ENCODE measurements around the gene CLDN5.
A peak's percentile ranks its signal among the peaks of the same experiment; 100 is the strongest.

The CLDN5 gene

DNA sequence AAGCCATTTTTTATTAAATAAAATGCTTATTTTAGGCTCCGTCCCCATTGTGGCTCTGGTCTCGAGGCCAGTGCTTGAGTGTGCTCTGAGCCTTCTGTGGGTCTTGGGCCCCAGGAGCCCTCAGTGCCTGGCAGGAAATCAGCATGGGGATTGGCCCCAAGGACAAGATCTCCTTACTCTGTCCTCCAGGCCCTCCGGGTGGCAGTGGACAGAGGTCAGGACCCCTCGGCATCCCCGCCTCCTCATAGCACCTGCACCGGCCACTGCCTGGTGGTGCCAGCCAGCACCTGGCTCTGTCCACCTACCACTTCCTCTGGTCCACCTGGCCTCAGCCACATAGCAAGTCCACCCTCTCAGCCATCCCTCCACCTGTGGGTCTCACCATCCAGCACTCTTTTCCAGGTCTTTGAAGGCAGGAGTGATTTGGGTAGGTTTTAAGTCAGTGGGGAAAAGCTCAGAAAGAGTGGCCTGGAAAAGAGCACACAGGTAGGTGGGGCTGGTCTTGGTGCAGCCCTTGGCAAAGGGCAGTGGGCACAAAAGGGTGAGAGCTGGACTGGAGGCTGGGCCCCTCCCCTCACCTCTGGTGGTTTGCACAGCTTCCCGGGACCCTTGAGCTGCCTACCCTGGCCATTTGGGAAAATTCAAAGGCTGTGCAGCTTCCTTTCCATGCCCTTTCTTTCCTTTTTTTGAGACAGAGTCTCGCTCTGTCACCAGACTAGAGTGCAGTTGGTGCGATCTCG, 3.5 kb downstream of the CLDN5 start:
- DNase-seq, result no peak

DNA sequence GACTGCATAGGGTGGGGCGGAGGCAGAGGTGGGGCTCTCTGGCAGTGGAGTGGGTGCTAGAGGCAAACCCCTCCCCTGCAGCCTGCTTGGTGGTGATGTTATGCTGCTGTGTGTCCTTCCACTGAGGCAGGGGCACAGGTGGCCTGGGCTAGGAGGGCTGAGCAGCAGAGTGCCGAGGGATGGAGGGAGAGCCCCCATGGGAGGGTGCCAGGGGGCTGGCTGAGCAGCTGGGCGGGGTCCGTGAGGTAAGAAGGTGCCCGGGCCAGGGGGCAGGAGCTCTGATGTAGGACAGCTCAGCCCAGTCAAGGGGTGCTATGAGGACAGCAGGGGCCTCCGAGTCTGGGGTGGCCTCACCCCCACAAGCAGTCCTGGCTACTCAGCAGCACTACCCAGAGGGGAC, 4.2 kb downstream of the CLDN5 start:
- no peak for DNase-seq

- DNase-seq, result no peak
These were observed 4.9 kb downstream of the CLDN5 start for GRCh38 chr22:19519041-19519926.

DNA sequence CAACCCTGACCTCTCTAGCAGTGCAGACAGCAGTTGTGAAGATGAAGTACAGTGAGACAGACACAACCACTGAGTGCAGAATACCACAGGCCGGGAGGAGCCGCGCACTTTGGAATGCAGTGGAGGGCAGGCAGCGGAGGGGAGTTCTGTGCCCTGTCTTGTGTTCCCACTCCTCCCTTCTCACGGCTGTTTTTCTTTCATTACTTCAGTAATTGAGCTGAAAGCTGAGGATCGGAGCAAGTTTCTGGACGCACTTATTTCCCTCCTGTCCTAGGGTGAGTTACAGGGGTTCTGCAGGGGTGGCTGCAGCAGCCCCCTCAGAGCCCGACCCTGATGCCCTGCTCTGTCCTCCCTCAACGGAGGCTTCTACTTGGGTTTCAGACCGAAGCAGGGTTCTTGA, 5.6 kb downstream of the CLDN5 start:
- DNase-seq, result no peak

GRCh38 chr22:19517919-19518611, 6.1 kb downstream of the CLDN5 start:
- no peak for DNase-seq

GRCh38 chr22:19517171-19517500, 7.1 kb downstream of the CLDN5 start:
- no peak for DNase-seq

- DNase-seq, result no peak
These were observed 7.6 kb downstream of the CLDN5 start for GRCh38 chr22:19516378-19517170.

DNA sequence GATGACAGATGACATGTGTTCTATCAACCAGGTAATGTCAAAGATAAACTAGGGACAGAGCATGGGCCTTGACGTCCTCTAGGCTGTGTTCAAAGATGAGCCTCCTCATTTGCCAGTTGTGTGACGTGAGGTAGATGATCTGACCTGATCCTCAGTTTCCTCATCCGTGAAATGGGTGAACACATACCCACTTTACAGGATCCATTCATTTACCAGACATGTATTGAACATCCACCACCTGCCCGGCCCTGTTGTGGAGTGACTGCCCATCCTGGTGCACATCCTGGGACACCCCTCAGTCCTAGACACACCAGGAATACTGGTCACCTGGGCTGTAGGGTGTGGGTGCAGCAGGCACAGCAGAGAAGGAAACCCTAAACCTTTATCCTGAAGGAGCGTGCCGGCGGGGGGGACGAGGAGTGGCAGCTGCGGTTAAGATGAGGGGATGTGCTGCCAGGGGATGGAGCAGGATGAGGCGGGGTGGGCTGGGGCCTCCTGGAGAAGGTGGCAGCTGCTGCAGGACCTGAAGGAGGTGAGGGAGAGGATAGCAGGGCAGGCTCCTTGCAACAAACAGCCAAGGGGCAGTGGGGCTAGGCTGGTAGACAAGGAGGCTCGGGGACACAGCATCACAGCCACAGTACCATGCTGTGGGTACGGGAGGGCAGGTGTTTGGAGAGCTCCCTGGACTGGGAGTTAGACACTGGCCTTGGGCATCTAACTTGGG, 8.4 kb downstream of the CLDN5 start:
- DNase-seq, result no peak

DNA sequence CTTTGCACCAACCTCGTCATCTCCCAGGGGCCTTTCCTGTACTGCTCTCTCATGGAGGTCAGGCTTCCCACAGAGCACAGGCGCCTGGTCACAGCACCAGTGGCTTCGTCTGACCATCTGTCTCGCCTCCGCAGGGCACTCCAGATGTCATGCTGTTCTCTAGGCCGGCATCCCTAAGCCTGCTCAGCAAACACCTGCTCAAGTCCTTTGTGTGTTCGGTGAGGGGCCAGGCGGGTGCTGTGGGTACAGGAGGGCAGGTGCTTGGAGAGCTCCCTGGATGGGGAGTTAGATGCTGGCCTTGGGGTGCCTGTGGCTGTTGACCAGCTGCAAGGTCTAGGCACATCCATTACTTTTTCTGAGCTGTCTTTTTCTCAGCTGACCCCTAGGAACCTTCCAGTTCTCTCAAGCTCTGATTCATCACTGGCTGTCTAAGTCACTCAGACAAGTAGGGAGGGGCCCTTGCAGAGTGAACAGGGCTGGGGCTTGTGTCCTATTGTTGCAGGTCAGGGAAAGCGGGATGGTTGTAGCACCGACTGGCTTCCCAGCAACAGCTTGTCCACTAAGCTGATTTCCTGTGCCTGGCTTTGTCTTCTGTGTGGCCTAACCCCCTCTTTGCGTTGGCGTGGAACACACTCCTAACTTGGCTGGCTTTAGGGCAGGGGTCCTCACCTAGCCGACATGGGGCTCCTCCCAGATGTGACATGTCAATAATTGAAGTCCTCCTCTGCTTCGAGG, 9.2 kb downstream of the CLDN5 start:
- peak; percentile 72 for DNase-seq

- DNase-seq, result no peak
These were observed 10.4 kb downstream of the CLDN5 start for GRCh38 chr22:19513823-19514222.

DNA sequence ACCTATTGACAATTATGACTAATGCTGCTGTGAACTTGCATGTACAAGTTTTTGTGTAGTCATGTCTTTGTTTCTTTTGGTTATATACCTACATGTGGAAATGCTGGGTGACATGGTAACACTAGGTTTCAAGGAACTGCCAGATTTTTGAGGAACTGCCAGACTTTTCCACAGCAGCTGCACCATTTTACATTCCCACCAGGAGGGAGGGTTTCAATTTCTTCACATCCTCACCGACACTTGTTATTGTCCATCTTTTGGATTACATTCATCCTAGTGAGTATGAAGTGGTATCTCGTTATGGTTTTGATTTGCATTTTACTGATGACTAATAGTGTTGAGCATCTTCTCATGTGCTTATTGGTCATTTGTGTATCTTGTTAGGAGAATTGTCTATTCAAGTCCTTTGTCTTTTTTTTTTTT, 13.3 kb downstream of the CLDN5 start:
- no peak for DNase-seq

- DNase-seq, result no peak
These were observed 14.3 kb downstream of the CLDN5 start for GRCh38 chr22:19509923-19510322.

- DNase-seq, result no peak
These were observed 15.0 kb downstream of the CLDN5 start for GRCh38 chr22:19509191-19509590.

DNA sequence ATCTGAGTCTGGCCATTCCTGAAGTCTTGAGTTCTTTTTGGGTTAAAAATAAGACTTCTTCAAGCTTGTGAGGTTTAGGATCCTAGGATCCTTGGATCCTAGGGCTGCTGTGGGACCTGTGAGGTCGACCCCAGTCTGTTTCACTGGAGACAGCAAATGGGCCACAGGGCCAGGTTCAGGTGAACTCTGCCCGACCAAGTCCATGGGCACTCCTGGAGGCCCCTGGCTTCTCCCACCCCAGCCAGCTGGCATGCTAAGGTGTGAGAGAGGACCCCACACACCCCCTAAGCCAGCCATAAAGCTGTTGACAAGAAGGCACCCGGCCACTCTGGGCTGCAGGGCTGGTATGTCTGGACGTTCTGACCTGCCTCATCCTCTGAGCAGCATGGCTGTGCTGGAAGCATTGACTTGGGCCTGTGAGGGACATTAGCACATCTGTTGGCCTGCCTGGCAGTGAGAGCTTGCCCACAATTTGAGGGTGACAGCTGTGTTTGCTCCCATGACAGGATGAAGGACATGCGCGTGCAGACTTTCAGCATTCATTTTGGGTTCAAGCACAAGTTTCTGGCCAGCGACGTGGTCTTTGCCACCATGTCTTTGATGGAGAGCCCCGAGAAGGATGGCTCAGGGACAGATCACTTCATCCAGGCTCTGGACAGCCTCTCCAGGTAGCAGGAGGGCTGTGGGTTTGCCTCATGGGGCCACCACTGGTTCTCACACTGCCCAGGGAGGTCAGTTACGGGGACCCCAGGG, 16.0 kb downstream of the CLDN5 start:
- no peak for DNase-seq

GRCh38 chr22:19507534-19507861, 16.7 kb downstream of the CLDN5 start:
- DNase-seq, result no peak

DNA sequence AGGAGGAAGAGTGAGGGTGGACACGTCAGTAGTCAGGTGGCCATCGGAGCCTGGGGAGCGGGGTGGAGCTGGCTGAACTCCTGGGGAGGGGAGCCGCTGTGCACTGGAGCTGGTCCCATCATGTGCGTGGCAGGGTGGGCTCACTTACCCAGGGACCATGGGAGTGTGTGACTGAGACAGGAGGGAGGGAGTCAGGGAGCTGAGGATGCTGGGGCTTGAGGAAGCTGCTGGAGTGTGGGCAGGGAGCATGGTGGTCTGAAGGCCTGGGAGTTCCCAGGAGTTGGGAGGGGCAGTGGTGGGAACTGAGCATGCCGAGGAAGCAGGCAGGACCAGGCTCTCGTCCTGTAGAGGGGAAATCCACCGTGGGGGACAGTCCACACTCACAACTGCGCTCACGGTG, 18.0 kb downstream of the CLDN5 start:
- no peak for DNase-seq

GRCh38 chr22:19505735-19506126, 18.5 kb downstream of the CLDN5 start:
- DNase-seq, result no peak

DNA sequence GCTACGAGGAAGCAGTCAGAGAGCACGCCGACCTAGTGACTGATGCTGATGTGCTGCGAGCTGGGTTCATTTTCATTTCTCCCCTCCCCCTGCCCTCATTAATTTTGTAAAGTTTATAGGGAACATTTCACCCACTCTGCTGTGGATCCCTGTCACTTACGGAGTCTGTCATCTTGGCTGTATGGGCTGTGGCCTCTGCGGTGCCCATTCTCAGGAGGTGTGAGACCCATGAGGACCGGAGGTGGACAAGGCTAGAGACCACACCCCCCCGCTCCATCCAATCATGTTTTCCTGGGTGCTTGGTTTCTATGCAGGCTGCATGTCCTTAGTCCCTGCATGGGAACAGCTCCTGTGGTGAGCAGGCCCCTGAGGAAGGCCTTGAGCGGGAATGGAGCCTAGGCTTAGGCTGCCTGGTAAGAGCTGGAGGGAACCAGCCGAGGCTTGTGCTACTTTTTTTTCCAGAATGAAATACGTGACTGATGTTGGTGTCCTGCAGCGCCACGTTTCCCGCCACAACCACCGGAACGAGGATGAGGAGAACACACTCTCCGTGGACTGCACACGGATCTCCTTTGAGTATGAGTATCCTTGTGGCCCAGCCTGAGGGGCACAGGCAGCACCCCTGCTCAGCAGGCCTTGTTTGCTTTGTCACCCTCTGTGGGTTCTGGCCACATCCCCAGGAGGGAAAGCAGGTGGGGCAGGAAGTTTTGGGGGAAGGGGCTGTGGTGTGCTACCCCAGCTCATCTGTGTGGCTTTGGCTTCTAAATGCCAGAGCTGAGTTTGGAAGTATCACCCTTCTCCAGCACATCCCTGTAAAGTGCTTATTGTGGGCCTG, 19.1 kb downstream of the CLDN5 start:
- no peak for DNase-seq

GRCh38 chr22:19503869-19504268, 20.3 kb downstream of the CLDN5 start:
- DNase-seq, result no peak

- DNase-seq, result no peak
These were observed 20.8 kb downstream of the CLDN5 start for GRCh38 chr22:19503367-19503766.

All from NCI-H1092 (cell line).